NCI-H748 (cell line): ENCODE results near the gene TNNI3.

ENCODE experiments used
- DNase-seq: peaks from one replicate; lab custom pipeline; 2025; ENCODE audit not compliant: unreplicated experiment; lab: John Stamatoyannopoulos, UW

TNNI3 gene

DNA sequence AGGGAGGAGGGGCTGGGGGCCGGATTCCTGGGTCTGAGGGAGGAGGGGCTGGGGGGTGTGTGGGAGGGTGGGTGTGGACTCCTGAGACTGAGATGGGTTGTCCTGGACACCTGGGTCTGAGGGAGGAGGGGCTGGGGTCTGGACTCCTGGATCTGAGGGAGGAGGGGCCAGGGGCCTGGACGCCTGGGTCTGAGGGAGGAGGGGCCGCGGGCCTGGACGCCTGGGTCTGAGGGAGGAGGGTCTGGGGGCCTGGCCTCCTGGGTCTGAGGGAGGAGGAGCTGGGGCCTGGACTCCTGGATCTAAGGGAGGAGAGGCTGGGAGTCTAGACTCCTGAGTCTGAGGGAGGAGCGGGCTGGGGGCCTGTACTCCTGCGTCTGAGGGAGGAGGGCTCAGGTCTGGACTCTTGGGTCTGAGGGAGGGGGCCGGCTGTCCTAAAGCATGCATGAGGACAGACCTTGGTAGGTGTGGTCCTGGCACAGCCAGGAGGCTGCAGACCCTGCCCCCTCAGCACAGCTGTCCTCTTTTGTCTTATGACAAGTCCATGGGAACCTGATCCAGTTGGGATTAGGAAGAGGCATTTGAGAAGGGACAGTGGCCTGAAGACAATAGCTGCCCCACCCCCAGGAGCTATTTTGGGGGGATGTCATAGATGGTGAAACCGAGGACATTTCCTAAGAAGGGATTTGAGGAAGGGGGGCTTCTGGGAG is 9.8 kb downstream of the TNNI3 start:
- peak; percentile 30 for DNase-seq

DNA sequence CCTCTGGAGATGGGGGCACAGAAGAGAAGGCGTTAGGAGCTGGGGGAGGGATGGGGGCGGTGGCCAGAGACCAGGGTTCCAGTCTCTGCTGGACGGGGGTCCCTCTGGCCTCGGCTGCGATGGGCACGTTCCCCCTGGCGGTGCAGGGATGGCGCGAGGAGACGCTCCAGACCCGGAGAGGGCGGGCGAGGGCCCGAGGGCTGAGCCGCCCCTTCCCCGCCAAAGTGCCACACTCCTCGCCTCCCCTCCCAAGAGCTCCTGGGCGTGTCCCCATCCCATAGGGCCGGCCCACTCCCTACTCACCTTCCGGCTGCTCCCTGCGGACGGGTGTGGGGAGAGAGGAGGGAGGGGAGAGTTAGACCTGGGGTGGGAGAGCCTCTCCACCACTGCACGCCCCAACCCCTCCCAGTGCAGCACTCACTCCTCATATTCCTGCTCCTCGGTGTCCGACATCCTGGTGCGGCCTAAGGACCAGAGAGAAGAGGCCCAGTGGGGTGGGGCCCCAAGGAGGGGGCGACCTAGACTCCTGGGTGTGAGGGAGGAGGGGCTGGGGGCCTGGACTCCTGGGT is 10.7 kb downstream of the TNNI3 start:
- DNase-seq = peak; percentile 96

DNA sequence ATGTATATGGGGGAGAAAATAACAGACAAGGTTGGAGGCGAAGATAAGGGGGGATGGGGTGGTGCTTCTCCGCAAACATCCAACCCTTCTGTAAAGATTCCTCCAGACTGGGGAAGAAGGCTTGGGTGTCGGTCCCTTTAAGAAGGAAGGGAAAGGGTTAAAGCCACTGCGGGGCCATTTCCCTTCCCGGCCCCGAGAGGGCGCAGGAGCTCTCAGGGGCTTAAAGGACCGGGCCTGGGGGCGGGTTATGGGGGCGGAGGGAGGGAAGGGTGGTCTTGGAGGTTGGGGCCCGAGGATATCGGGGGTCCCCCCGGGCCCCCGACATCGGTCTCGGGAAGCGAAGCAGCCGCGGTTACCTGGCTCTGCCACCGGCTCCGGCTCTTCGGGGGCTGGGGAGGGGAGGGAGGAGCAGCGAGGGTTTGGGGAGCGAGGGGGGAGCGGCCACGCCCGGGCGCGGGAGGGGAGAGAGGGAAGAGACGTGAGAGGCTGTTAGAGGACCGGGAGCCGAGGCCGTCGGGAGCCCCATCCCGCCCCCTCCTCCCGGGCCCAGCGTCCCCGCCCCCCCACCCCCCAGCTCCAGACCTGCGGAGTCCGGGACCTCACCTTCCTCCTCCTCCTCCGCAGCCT is 11.3 kb downstream of the TNNI3 start:
- DNase-seq = peak; percentile 84

DNA sequence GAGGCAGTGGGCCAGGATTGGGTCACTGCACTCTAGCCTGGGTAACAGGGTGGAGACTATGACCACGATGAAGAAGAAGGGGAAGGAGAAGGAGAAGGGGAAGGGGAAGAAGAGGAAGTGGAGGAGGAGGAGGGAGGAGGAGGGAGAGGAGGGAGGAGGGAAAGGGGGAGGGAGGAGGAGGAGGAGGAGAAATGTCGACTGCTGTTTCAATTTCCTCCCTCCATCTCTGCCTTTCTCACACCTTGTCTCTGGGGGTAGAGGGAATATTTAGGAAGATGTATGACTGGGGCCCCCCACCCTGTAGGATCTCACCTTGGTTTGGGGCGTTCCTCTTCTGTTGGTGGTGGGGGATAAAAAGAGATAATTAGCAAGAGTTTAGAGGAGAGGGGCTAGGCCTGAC is 12.3 kb downstream of the TNNI3 start:
- DNase-seq = no peak

DNA sequence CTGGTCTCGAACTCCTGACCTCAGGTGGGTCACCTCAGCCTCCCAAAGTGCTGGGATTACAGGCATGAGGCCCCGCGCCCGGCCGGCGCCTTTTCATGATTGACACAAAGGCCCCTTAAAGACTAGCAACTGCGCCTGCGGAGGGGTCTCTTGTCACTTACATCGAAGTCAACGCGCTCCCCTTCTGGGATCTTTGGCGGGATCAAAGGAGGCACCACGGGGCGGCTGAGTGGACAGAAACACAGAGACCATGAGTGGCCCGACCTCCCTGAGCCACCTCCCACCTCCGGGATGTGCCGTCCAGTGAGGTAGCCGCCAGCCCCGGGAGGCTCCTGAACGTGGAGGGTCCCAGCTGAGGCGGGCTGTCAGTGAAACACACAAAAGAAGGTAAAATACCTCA is 15.8 kb downstream of the TNNI3 start:
- DNase-seq = peak; percentile 36

DNA sequence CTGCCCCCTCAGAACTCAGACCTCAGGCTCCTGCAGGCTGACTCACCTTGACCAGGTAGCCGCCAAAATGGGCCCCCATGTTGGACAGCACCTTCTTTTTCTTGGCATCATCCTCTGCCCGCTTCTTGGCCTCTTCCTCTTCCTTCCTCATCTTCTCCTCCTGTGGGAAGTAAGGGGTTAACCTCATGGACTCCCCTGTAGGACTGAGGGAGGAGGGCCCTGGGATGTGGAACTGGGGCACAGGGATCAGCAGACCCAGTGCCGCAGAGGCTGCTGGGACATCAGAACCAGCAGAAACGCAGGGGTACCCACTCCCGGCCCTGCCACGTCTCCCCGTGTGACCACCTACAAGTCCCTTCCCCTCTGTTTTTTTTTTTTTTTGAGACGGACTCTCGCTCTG is 19.6 kb downstream of the TNNI3 start:
- DNase-seq = no peak

DNA sequence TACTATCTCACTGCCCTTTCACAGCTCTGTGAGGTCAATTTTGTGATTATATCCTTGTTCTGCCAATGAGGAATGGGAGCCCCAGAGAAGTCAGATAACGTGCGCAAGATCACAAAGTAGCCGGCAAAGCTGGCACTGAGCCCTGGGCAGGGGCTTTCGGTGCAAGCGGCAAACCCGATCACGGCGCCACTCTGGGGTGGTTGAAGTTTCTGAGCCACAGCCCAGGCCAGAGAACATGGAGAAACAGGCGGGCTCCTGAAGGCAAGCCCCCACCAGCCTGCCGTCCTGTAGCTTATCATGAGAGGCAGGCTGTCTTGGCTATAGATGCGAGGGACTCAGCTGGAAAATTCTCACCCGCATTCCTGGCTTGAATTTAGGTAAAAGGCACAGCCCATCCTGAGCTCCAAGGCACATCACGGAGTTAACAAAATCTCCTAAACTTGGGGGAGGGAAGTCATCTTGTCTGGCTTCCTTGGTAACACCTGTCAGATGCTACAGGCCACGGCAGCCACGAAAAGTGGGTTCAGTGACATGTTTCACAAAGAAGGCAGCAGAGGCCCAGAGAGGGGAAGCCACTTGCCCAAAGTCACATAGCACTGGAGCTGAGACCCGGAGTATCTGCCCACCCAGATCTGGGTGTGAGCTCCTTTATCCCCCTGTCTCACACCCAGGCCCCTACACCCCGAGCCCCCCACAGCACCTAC is 21.0 kb downstream of the TNNI3 start:
- DNase-seq = no peak

DNA sequence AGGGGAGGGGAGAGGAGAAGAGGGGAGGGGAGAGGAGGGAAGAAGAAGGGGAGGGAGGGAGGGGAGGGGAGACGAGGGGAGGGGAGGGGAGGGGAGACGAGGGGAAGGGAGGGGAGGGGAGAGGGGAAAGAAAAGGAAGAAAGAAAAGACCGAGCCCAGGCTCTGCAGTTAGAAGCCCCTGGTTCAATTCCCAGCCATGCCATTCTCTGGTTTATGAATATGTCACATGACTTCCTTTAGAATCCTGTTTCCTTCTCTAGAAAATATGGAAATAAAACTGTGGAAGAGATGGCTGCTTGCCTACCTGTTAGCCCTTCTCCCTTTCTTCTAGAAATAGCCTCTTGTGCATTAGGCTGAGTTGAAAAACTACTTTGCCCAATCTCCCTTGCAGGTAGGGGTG is 22.8 kb downstream of the TNNI3 start:
- DNase-seq = no peak

DNA sequence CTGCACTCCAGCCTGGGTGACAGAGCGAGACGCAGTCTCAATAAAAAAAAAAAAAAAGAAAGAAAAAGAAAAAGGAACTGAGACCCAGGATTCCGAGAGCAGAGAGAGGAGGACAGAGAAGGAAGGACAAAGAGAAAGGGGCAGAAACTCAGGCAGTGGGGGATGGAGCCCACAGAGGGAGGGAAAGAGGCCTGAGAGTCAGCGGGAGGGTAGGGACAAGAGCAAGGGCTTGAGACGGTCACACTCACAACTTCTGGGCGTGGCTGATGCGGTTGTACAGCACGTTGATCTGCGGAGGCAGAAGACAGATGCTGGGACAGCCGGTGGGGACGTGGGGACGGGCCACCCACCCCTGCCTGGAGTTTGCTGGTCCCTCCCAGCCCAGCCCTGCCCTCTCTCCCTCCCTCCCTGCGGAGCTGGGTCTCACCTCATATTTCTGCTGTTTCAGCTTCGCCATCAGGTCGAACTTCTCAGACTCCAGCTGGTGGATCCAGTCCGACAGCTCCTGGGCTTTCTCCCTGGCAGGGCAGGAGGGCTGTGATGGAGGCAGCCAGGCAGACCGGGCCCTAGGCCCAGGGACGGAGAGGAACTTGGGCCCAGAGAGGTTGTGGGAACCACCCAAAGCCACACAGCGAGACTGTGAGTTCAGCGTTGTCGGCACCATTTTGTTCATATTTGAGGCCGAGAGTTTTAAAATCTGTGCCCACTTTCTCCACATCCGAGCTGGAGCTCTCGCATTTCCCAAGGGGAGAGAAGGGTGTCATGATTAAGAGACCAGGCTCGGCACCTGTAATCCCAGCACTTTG is 23.7 kb downstream of the TNNI3 start:
- DNase-seq = no peak

DNA sequence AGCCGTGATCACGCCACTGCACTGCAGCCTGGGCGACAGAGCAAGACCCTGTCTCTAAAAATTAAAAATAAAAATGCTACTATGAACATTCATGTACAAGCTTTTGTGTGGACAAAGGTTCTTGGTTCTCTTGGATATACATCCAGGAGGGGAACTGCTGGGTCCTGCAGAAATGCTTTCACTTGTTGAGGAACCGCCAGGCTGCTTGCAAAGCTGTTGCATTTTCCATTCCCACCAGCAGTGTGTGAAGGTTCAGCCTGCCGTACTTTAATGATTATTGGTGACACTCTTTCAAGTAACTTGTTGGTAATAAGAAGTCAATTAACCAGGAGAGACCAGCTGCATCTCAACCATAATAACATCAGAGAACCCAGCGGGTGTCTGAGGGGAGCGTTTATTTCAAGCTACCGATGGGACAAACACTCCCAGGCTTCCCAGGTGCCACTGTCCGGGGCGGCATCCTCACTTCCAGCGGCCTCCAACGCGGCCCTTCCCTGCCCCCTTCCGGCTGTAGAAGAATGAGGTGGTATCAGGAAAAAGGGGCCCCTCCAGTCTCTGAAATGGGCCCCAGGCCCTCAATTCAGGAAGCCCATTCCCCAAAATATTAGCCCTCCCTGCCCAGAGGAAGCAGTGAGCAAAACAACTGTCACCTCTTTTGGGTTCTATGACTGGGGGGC is 24.9 kb downstream of the TNNI3 start:
- no peak for DNase-seq

DNA sequence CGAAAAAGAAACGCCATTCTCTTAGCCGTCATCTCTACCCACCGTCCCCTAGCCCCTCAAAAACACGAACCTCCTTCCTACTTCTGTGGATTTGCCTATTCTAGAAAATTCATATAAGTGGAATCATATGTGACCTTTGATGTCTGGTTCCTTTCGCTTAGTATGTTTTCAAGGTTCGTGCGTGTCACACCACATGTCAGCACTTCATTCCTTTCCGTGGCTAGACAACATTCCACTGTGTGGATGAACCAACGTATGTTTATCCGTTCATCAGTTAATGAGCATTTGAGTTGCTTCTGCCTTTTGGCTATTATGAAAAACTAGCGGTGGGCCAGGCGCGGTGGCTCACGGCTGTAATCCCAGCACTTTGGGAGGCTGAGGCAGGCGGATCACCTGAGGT is 26.1 kb downstream of the TNNI3 start:
- no peak for DNase-seq

DNA sequence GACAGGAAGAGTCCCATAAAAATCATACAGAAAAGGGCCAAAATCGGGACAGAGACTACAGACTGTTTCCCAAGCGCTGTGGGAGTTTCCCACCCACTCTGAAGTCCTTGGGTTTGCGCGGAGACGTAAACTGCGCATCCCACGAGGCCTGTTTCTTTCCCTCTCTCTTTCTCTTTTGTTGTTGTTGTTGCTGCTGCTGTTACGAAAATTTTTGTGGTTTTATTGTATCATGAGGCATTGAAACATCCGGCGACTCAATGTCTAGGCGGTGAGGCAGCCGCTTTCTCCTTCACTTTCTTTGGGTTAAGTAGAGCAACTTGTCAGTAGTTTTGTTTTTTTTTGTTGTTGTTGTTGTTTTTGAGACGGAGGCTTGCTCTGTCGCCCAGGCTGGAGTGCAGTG is 38.5 kb downstream of the TNNI3 start:
- DNase-seq = no peak

DNA sequence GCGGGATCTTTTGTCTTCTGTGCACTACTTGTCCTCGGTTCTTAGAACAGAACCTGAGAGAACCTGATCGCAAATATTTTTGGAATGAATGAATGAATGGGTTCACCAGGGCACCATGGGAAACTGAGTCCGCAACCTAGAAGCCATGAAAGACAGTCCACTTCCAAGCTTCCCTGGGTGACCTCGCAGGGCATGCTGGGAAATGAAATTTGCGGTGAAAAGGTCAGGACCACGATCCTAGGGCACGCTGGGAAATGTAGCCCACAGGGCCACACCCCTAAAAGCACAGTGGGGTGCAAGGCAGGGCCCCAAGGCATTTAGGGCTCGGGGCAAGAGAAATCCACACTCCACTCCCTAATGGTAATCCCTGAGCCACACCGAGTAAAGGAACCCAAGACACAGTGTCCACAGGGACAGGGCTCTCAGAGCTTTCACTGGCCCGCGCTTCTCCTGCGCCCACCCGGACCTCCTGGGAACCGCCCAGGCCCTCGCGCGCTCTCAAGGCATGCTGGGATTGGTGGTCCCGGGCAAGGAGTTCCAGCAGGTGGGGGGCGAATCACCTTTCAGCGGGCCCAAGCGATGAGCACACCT is 39.0 kb downstream of the TNNI3 start:
- no peak for DNase-seq

DNA sequence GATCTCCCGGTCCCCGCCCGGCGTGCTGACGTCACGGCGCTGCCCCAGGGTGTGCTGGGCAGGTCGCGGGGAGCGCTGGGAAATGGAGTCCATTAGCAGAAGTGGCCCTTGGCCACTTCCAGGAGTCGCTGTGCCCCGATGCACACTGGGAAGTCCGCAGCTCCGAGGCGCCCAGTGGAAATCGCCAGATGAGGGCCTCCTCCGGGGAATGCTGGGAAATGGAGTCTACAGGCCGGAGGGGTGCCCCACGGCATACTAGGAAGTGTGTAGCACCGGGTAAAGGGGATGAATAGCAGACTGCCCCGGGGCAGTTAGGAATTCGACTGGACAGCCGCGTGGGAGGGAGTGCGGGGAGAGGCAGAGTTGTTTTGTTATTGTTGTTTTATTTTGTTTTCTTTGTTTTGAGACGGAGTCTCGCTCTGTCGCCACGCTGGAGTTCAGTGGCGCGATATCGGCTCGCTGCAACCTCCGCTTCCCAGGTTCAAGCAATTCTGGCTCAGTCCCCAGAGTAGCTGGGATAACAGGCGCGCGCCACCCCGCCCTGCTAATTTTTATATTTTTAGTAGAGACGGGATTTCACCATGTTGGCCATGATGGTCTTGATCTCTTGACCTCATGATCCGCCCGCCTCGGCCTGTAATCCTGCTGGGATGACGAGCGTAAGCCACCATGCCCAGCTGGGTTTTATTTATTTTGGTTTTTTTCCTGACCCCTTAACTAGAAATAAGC is 39.7 kb downstream of the TNNI3 start:
- peak; percentile 100 for DNase-seq

DNA sequence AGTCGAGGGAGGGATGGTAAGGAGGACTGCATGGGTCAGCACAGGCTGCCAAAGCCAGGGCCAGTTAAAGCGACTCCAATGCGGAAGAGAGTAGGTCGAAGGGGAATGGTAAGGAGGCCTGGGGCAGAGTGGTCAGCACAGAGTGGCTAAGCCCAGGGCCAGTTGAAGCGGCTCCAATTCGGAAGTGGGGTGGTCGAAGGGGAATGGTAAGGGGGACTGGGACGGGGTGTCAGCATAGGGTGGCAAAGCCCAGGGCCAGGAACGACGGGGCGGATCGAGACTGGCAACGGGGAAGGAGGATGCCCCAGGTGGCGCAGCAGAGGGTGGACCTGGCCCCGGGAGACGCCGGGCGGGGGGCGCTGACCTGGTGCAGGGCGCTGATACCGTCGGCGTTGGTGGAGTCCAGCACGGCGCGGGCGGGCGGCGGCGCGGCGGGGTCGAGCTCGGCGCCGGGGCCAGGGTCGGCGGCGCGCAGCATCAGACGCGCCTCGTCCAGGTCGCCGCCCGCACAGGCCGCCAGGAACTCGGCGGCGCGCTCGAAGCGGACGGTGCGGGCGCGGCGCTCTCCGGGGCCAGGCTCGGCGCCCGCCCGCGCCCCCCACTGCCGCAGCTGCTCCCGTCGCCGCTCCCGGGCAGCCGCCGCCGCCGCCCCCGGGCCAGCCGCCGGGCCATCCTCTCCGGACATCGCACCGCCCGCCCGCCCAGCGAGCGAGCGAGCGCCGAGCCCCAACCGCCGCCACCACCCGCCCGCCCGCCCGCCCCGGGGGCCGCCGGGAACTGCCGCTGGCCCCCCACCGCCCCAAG is 40.5 kb downstream of the TNNI3 start, which contains the start of gene PPP1R12C:
PPP1R12C (minus strand) TSS at position 779 of the 804 bp plus-strand sequence; CDS start at position 685, 94 bp downstream.
- no peak for DNase-seq

DNA sequence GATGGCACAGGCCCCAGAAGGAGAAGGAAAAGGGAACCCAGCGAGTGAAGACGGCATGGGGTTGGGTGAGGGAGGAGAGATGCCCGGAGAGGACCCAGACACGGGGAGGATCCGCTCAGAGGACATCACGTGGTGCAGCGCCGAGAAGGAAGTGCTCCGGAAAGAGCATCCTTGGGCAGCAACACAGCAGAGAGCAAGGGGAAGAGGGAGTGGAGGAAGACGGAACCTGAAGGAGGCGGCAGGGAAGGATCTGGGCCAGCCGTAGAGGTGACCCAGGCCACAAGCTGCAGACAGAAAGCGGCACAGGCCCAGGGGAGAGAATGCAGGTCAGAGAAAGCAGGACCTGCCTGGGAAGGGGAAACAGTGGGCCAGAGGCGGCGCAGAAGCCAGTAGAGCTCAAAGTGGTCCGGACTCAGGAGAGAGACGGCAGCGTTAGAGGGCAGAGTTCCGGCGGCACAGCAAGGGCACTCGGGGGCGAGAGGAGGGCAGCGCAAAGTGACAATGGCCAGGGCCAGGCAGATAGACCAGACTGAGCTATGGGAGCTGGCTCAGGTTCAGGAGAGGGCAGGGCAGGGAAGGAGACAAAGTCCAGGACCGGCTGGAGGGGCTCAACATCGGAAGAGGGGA is 41.2 kb downstream of the TNNI3 start:
- peak; percentile 59 for DNase-seq

DNA sequence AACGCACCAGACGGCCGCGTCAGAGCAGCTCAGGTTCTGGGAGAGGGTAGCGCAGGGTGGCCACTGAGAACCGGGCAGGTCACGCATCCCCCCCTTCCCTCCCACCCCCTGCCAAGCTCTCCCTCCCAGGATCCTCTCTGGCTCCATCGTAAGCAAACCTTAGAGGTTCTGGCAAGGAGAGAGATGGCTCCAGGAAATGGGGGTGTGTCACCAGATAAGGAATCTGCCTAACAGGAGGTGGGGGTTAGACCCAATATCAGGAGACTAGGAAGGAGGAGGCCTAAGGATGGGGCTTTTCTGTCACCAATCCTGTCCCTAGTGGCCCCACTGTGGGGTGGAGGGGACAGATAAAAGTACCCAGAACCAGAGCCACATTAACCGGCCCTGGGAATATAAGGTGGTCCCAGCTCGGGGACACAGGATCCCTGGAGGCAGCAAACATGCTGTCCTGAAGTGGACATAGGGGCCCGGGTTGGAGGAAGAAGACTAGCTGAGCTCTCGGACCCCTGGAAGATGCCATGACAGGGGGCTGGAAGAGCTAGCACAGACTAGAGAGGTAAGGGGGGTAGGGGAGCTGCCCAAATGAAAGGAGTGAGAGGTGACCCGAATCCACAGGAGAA is 42.0 kb downstream of the TNNI3 start:
- DNase-seq = no peak
